GM18502 (cell line): ENCODE results near the gene RGS19.

Experiments
- ATAC-seq: cut with Tn5 transposase; IDR thresholded peaks from one replicate; pipeline ENCODE4 v1.9.1; 2021; ENCODE audit warnings: mild to moderate bottlenecking; ENCODE audit not compliant: unreplicated experiment, poor library complexity

RGS19 gene

GRCh38 chr20:64051033-64051452 lies 28.3 kb downstream of the RGS19 start:
- no peak for ATAC-seq

DNA sequence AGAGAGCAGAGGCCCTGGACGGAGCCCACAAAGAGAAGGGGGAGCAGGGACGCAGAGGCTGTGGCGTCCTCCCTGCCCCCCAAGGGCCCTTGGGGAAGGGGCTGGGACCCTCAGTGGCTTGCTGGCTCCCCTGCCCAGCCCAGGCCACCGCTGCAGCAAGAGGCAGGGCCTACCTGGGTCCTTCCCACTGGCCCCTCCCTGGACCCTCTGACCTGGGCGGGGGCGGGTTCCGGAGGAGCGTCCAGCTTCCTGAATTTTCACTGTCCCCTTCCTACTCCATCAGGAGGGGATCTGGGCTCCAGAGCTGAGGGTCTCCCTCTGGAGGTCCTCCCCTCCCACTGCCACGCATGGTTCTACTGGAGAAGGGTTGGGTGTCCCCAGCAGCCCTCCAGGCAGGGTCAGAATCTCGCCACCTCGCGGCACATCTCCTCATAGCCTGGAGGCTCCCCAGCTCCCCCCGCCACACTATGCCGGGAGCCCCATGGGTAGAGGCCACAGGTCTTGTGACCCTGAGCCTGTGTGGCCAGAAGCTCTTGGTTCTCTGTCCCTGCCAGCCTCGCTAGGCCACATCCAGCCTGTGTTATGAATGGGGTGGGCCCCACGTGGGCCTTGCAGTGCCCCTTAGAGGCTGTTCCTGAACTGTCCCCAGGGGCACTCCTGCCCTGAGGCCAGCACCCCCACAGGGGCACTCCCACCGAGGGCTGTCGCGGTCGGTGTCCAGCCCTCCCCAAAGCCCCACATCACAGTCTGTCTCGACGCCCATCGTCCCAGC lies 28.9 kb downstream of the RGS19 start:
- ATAC-seq = no peak

DNA sequence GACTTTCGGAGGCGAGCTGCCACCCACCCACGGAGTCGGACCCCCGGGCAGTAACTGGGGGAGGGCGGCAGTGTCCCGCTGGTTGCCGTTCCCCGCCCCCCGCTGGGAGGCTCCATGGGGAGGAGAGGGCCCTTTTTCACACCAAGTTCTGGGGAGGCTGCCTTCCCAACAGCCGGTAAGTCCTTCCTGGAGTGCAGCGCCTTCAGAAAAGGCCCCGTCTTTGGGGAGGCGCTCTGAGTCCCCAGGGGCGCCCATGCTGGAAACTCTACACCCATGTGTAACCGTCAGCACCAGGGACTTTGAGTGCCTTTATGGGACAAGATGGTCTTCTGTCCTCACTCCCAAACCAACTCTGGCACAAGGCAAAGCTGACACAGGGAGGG lies 29.4 kb downstream of the RGS19 start:
- ATAC-seq = no peak

- ATAC-seq = no peak
These were observed 30.0 kb downstream of the RGS19 start, which contains the start of gene SOX18 for GRCh38 chr20:64049060-64049877. SOX18 (minus strand) TSS chr20:64049639; CDS start chr20:64049516, 123 bp downstream.

- no peak for ATAC-seq
These were observed 30.8 kb downstream of the RGS19 start for GRCh38 chr20:64048402-64049044.

DNA sequence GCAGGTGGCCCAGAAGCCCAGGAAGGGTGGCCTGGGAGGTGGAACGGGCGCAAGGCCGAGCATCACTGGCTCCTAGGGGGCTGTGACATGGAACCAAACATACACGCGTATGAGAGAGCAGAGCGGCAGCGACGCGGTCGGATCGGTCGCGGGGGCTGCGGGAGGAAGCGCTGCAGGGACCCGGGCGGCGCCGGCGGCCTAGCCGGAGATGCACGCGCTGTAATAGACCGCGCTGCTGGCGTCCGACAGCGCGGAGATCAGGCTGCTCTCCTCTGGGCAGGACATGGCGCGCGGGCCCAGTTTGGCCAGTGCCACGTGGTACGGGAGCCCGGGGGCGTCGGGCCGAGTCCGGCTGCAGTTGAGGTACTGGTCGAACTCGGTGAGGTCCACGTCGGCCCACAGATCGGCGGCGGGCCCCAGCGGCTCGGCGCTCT lies 31.3 kb downstream of the RGS19 start:
- ATAC-seq = no peak

DNA sequence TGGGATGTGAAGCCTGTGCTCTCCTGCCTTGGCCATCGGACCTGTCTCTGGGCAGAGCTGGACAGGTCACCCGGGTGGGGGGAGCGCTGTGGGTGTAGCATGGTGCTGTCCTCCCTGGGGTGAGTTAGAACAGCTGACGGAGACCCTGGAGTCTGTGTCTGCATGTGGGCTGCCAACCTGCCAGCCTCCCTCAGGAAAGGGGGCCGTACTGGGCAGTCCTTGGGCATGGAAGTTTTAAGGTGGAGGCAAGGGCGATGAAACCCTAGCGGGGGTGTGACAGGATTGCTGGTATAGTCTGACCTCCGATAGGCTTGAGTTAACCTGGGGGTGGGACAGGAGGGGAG lies 32.3 kb downstream of the RGS19 start:
- no peak for ATAC-seq

DNA sequence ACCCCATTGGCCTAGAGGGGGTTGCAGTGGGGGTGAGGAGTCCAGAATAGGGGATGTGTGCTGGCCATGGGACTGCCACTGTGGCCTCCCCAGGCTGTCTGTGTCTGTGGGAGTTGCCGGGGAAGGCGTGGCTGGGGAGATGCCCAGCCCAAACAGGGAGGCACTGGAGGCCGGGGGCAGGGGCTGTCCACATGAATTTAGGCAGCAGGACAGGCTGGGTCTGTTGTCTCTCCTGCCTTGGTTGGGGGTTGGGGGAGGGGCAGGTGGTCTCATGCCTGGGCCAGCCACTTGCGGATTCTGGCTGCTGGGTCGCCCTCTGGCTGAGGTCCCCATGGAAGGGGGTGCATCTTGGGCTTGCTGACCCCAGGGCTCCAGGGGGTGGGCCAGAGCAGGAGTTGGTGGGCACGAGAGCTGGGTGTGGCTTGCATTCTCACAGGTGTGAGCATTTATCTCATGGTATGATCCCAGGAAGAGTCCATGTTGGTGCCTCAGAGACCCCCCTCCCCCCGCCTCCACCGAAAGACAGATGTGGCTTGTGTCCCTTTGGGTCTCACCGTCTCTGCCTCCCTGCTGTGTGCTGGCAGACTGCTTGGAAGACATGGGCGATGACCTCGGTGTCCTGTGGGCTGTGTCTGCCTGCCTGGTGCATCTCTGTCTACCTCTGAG lies 33.8 kb downstream of the RGS19 start:
- ATAC-seq = no peak

GRCh38 chr20:64044484-64045247 lies 34.7 kb downstream of the RGS19 start:
- no peak for ATAC-seq

DNA sequence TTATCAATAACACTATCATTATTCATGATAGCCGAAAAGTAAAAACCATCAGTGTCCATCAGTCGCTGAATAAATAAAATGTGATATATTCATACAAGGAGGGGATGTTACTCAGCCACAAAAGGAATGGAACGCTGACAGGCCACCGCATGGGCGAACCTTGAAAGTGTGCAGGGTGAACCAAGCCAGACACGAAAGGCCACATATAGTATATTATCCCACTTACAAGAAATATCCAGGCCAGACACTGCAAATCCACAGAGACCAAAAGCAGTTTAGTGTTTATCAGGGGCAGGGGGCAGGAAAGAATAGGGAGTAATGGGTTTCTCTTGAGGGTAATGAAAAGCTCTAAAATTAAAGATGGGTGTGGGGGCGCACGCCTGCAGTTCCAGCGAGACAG lies 35.5 kb downstream of the RGS19 start:
- ATAC-seq = no peak

DNA sequence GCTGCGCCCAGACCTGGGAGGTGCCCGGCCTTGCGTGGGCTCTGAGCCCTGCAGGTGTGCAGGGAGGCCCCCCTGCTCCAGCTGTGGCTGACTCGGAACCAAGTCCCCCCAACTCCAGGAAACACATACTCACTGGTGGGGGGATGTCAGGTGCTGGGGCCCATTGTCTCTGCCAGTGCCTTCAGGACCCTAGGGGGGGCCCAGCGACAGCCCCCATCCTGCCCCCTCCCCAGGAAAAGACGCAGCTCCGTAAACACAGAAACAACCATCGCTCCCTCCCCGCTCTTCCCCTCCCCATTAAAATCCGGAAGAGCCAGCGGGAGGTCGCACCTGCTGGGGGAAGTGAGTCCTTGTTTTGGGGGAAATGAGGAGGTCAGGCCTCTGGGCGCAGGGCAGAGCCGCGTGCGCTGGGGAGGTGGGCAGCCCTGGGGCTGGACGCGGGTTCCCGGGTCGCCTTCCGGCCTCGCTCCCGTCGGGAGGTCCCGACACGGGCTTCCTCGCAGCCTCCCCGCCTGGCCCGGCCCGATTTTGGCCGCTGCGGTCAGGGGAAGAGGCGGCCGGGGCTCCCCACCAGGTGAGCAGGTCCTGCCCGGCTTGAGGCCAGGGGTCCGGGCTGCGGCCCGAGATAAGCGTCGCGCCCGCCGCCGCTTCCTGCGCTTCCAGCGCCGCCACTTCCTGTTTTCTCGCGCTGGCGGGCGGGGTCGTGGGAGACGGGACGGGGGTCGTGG lies 37.1 kb downstream of the RGS19 start:
- no peak for ATAC-seq

DNA sequence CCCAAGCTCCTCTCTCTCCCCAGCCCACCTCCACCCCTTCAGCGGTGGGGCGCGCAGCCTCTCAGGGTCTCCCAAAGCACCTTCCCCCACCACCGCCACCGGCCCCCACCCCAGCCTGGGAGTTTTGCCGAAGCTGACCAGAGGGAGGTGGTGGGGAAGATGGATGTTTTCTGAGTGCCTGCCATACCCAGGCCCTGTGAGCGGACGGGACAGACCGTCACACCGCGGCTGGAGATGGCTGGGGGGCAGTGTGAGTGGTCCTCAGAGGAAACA lies 37.6 kb downstream of the RGS19 start:
- no peak for ATAC-seq

DNA sequence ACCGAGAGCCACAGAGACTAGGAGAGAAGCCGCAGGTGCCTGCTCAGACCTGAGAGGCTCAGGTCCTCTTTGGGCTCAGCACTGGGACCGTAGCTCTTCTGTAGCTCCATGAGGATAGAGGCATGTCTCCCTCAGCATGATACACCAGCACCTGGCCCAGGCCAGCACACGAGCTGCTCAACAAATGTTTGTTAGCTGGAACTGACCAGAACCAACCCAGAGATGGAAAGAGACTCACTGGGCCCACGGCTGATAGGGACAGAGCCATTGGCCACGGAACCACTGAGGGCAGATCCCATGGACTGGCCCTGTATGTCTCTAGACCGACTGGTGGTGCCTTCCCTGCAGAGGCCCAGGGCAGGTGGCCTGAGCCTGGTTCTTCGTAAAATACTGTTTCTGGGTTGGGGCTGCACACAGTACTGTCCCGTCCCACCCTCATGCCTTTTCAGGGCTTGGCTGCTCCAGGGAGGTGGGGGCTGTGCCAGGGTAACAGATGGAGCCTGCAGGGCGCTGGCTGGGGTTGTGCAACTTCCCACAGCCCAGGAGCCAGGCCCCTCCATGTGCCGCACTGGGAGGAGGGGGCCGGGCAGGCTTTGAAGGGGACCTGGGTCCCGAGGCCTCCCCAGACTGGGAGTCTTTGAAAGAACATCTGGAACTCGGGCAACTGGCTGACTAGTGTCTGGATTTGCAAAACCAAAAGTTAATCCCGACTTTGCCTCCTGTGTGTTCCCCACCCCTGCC lies 38.1 kb downstream of the RGS19 start:
- ATAC-seq = no peak

GRCh38 chr20:64040231-64041039 lies 38.9 kb downstream of the RGS19 start:
- ATAC-seq = no peak

GRCh38 chr20:64039293-64040160 lies 39.8 kb downstream of the RGS19 start:
- ATAC-seq = no peak

- peak; percentile 51 for ATAC-seq
These were observed 40.6 kb downstream of the RGS19 start for GRCh38 chr20:64038565-64039292.

GRCh38 chr20:64038224-64038564 lies 41.1 kb downstream of the RGS19 start:
- peak; percentile 43 for ATAC-seq
